DMS79 (cell line): Measurements from ENCODE around the gene DPYSL4.

ENCODE experiments used
- DNase-seq: peaks from one replicate; lab custom pipeline; 2025; lab: John Stamatoyannopoulos, UW

The DPYSL4 gene

GRCh38 chr10:132196178-132197113, 9.7 kb downstream of the DPYSL4 start:
- no peak for DNase-seq

- DNase-seq, result no peak
Measured at GRCh38 chr10:132197271-132198067, 10.7 kb downstream of the DPYSL4 start.

GRCh38 chr10:132198068-132198370, 11.3 kb downstream of the DPYSL4 start:
- DNase-seq, result no peak

- no peak for DNase-seq
Measured at GRCh38 chr10:132198381-132199181, 11.8 kb downstream of the DPYSL4 start.

- DNase-seq, result no peak
Measured at GRCh38 chr10:132199268-132199853, 12.6 kb downstream of the DPYSL4 start.

GRCh38 chr10:132199854-132200311, 13.1 kb downstream of the DPYSL4 start:
- DNase-seq, result no peak

- DNase-seq, result no peak
Measured at GRCh38 chr10:132200344-132201110, 13.8 kb downstream of the DPYSL4 start.

GRCh38 chr10:132201111-132201969, 14.6 kb downstream of the DPYSL4 start:
- no peak for DNase-seq

- no peak for DNase-seq
Measured at GRCh38 chr10:132202070-132202970, 15.6 kb downstream of the DPYSL4 start.

- no peak for DNase-seq
Measured at GRCh38 chr10:132203256-132204077, 16.7 kb downstream of the DPYSL4 start.

GRCh38 chr10:132204078-132204780, 17.5 kb downstream of the DPYSL4 start:
- DNase-seq, result no peak

- DNase-seq, result no peak
Measured at GRCh38 chr10:132204781-132205473, 18.2 kb downstream of the DPYSL4 start.

- no peak for DNase-seq
Measured at GRCh38 chr10:132205650-132206376, 19.1 kb downstream of the DPYSL4 start.

- DNase-seq, result no peak
Measured at GRCh38 chr10:132206377-132206745, 19.6 kb downstream of the DPYSL4 start.

- DNase-seq, result no peak
Measured at GRCh38 chr10:132206806-132207535, 20.2 kb downstream of the DPYSL4 start.
